Posterior cingulate gyrus (tissue), 11 donors: ENCODE results near the gene BRIP1.
"Not testable (repeated sequence)": the region's sequence is repeated elsewhere in the genome, so short reads cannot be mapped to it uniquely, and the experiment has no call there.

Experiments used
- DNase-seq, 10 donors: peaks; one replicate each; pipeline versions ENCODE4 v3.0.0 to v3.0.0-alpha.2; 2020 to 2021; ENCODE audit warnings: mixed read lengths in 3 of 10
- intact Hi-C: fragments of 100-400 bp; cut with DNase I; formaldehyde crosslinking; loops from one replicate; pipeline ENCODE4 v1.15.1; 2023

Gene BRIP1

DNA sequence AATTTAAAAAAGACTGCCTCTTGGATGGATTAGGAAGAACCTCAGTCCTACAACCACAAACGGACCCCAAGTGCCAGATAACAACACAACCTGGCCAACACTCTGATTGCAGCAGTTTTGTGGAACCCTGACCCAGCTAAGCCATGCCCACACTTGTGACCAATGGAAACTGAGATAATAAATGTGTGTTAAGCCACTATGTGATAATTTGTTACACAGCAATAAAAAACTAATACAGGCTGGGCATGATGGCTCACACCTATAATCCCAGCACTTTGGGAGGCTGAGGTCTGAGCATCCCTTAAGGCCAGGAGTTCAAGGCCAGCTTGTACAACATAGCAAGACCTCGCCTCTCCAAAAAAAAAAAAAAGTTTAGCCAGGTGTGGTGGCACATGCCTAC, 127.5 kb downstream of the BRIP1 start:
- intact Hi-C loops, result no loop called here
- no peak for DNase-seq

DNA sequence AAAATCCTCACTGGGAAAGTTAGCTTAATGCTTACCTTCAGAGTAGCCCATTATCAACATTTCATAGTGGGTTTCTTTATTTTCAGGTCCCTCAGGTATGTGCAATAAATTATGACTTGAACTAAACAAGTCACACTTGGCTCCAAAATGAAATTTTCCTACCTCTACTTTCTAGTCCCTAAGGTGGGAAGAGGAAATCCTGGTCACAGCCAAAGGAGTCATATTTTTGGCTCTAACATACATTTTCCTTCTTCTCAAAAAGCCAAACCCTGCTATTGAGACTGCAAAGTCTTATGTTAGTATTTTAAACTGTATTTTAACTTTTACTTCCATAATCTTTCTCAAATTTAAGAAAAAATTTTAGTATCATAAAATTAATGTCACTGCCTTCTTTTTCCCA, 128.9 kb downstream of the BRIP1 start:
- intact Hi-C loops, result no loop called here
- DNase-seq, result no peak

DNA sequence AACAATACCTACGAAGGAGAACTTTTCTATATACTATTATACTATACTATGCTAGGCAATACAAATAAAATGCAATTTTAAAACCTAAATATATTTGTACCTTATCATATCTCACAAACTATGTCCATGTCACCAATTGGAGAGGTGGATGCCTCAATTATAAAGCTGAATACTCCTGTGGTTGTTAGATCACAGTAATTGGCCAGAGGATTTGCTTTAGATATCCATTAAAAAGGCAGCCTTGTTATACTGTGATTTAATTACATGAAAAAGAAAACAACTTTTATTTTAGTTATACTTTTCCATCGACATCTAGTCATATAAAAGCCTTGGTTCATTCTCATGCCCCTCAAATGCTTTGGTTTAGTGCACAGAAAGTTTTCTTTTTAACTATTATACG, 129.3 kb downstream of the BRIP1 start:
- DNase-seq, result no peak
- intact Hi-C loops, result no loop called here

DNA sequence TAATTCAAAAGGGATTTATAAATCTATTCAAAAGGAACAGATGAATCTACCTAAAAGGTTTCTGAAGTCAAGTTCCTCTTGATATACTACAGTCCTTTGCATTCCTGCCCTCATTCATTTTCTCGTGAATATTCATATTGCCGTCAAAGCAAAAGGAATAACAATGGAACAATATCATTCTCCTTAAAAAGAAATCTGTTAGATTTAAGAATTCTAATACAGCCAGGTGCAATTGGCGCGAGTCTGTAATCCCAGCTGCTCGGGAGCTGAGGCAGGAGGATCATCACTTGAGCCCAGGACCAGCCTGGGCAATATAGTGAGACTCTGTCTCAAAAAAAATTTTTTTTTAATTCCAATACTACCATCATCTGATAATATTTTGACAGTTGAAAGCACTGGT, 130.3 kb downstream of the BRIP1 start:
- no peak for DNase-seq
- intact Hi-C loops, result no loop called here

DNA sequence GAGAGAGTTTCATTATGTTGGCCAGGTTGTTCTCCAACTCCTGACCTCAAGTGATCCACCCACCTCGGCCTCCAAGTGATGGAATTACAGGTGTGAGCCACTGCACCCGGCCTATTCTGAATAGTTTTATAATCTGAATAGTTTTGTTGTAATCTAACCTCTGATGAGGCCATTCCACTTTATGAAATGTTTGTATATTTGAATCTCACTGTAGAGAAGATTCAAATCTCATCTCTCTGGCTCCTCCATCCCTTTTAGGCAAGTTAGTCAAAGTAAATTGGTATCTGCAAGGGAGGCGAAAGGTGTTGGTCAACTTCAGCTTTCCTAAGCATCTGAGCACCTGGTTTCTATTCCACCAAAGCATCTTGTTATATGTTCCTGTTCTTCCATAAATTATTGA, 131.2 kb downstream of the BRIP1 start:
- DNase-seq, result no peak
- intact Hi-C loops, result no loop called here

DNA sequence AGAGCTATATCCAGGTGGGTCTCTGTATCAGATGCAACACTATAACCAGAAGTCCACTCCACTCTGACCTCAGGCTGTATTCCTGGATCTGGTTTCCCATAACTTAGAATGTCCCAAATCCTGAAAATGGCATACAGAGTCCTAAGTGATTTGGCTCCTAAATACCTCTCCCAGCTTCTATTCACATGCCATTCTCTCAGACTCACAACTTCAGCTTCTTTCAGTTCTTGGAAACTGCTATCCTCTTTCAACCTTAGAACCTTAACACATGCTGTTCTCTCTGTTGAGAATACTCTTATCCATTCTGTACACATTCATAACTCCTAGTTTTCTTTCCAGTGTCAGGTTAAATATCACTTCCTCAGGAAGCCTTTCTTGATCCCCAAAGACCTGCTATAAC, 132.0 kb downstream of the BRIP1 start:
- intact Hi-C loops, result no loop called here
- no peak for DNase-seq

DNA sequence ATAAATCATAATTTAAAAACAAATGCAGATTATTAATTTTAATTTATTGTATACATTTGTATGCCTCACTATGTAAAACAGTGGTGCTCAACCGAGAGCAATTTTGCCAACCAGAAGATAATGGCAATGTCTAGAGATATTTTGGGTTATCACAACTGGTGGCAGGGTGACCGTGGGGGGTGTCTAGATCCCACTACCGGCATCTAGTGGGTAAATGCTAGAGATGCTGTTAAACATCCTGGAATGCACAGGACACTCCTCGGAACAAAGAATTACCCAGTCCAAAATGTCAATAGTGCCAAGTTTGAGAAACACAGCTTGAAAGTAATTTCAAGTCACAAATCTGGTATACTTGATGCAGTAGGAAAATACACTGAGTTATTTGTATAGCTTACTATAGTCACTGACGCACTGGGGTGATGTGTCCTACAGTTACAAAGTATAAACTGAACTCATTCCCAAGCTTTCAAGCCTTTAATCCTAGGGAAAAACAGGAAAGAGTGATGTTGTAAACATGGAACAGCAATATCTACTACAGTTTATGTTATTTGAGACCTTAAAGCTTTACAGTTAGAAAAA, 133.5 kb downstream of the BRIP1 start:
- no peak for DNase-seq
- intact Hi-C loops, result no loop called here

DNA sequence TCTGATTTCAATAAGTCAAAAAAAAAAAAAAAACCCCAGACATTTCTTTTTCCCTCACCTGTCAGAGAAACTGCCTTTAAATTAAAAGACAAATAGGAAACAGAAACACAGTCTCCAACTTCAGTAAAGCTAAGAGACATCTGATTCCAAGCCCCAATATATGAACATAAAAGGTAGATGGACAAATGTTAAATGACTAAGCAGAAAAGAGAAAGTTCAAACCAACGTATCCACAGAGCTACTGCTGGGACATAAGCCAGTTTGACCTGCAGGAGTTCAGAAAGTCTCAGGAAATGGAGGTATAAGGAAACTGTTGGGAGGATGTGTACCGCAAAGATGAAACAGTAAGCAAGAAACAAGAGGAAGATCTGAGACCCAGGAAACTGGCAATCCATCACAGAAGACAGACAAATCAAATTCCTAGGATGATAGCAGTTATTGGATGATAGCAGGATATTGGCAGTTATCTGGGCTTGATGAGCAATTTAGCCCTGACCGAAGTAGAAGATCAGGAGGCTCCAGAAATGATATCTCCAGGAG, 135.0 kb downstream of the BRIP1 start:
- intact Hi-C loops, result no loop called here
- no peak for DNase-seq

DNA sequence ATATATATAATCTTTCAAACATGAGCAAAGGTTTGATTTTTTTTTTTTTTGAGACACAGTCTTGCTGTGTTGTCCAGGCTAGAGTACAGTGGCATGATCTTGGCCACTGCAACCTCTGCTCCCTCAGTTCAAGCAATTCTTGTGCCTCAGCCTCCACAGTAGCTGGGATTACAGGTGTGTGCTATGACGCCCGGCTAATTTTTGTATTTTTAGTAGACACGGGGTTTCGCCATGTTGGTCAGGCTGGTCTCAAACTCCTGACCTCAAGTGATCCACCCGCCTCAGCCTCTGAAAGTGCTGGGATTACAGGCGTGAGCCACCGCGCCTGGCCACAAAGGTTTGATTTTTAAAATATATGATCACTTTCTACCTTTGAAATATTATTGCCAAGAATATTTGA, 135.5 kb downstream of the BRIP1 start:
- DNase-seq, result peak in 1 of 10 donors; percentile 35
- intact Hi-C loops, result not testable (repeated sequence)

DNA sequence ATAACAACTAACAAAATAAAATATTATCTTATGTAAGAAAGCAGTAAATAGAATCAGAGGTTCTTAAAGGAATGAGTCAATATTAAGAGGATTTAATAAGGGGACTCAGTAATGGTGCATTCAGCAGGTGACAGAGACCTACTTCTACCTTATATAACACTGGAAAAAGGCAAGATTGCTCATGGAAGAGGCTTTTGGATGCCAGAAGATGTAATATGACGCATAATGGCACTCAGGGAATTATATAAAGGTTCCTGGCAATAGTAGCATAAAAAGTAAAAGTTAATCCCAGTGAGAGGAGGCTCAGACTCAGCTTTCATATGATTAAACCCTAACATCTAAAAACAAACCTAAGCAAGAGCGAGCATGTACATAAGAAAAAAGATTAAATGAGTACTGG, 136.4 kb downstream of the BRIP1 start:
- intact Hi-C loops, result no loop called here
- DNase-seq, result no peak

DNA sequence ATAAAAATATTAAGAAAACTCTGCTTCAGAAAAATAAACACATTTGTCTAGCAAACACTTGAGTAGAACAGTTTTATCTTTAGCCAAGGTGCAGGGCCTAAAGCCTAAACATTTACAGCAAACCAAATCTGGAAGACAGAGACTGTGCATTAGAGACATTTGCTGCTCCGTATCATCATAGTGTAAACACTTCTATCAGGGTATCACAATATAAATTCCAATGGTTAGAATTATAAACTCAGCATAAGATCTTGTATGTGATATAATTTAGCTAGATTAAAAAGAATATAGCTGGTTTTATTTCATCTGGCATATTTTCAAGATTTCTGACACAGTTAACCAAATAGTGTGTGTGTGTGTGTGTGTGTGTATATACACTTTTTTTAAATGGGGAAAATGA, 138.6 kb downstream of the BRIP1 start:
- no peak for DNase-seq
- intact Hi-C loops, result no loop called here

DNA sequence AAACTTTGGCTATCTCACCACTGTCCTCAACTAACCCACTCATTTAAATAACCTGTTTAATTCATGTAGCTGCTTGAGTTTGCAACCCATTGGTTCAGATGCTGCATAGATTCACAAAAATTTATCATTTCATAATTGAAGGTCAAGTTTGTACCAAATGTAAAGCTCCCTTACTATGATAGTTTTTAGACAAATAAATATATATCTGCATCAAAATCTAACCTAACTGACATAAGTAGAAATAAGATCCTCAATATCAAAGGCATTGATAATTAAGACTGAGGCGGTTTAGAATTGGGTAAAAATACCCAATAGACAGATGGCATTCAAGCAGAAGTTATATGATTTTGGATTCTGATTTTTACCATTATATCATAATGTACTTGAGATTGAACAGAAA, 139.4 kb downstream of the BRIP1 start:
- no peak for DNase-seq
- intact Hi-C loops, result no loop called here

DNA sequence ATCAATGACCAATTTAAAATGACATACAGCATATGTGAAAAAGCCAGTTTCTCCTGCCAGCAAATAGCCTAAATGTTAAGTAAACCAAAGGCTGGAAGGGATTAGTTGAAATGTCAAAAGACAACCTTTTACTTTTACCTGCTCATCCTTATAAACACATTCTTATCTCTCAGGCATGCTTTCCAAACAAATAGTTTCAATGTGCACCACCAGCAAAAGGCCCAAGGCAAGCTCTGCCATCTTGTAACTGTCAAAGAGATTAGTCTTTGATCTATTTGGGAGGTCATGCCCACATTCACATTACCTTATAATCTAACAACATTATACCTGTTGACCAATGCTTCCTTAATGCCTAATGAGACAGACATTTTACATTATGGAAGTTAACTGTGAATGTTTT, 140.1 kb downstream of the BRIP1 start:
- DNase-seq, result no peak
- intact Hi-C loops, result no loop called here

DNA sequence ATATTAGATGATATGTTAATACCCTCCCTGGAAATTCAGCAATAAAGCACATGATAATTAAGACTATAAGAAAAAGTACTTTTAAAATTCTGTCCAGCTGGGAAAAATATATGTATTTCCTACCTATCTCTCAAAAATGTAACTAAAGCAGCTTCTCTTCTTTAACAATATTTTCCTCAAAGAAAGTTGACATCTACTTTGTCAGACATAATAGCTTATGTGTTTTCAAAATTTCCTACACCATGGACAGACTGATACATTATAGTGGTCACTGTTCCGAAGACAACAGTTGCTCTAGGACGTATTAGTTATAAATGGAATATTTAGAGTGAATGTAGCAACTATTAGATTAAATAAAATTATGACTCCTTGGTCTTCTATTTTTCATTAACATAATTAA, 140.9 kb downstream of the BRIP1 start:
- intact Hi-C loops, result no loop called here
- no peak for DNase-seq

DNA sequence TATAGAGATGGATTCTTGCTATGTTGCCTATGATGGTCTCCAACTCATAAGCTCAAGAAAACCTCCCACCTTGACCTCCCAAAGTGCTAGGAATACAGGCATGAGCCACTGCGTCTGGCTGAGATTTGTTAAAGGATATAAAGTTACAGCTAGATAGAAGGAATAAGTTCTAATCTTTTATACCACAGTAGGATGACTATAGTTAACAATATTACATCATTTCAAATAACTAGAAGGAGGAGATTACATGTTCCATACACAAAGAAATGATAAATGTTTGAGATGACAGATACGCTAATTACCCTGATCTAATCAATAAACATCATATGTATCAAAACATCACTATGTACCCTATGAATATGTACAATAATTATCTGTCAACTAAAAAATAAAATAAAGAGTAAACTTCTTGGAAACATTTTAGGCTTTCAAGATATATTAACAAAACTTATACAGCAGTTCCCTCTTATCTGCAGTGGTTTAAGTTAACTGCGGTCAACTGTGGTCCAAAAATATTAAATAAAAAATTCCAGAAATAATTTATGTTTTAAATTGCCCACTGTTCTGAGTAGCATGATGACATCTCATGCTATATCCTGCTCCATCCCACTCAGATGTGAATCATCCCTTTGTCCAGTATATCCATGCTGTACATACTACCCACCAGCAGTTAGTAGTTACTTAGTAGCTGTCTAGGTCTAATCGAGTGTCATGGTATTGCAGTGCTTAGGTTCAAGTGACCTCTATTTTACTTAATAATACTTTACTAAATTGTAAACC, 143.1 kb downstream of the BRIP1 start:
- no peak for DNase-seq
- intact Hi-C loops, result no loop called here

DNA sequence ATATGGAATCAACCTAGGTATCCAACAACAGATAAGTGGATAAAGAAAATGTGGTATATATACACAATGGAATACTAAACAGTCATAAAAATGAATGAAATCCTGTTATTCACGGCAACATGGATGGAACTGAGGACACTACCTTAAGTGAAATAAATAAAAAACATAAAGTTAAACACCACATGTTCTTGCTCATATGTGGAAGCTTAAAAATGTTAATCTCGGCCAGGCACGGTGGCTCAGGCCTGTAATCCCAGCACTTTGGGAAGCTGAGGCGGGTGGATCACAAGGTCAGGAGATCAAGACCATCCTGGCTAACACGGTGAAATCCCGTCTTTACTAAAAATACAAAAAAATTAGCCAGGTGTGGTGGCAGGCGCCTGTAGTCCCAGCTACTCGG, 144.1 kb downstream of the BRIP1 start:
- DNase-seq, intact Hi-C loops: not testable (repeated sequence)

DNA sequence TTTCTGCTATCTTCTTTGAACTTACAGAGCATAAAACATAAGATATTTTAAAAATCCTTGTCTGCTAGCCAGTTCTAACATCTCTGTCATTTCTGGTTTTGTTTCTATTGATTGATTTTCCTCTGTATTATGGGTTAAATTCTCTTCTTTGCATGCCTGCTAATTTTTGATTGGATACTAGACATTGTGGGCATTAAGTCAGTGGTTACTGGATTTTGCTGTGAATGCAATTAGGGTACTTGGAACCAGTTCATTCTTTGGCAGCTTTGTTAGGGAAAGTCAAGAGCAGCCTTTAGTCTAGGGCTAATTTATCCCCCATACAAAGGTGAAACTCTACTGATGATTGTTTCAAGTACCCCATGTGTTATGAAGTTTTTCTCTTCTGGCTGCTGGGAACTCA, 145.3 kb downstream of the BRIP1 start:
- intact Hi-C loops, result no loop called here

DNA sequence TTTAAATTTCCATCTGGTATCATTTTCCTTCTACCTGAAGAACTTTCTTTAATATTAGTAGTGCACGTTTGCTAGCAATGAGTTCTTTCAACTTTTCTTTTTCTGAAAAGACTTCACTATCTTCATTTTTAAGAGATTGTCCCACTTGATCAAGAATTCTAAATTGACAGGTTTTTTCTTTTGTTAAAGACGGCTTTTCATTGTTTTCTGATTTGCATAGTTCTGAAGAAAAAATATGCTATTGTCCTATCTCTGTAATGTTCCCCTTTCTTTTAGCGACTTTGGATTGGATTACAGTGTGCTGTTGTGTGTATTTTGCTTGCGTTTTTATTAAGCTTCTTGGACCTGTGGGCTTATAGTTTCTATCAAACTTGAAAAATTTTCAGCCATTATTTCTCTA, 146.0 kb downstream of the BRIP1 start:
- intact Hi-C loops, result no loop called here
- DNase-seq, result no peak

More for the DNA sequence above, 145.3 kb downstream of the BRIP1 start:
- no peak for DNase-seq

DNA sequence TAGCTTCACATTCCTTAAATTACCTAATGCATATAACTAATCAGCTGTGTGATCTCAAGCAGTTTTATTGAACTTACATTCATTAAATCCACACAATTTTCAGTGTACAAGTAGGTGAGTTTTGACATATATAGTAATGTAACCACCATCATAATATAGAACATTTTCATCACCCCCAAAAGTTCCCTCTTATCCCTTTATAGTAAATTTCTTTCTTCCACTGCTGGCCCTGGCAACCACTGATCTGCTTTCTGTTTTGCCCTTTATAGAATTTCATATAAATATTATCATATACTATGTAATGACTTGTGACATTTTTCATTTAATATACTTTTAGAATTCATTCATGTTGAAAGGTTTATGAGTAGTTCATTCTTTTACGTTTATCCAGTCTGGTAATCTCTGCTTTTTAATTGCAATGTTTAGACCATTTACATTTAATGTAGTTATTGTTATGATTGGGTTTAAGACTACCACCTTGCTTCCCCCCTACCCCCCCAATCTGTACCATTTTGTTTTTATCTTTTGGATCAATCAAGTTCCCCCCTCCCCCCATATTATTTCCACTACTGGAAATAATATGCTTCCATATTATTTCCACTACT, 147.0 kb downstream of the BRIP1 start:
- DNase-seq, result no peak
- intact Hi-C loops, result no loop called here

DNA sequence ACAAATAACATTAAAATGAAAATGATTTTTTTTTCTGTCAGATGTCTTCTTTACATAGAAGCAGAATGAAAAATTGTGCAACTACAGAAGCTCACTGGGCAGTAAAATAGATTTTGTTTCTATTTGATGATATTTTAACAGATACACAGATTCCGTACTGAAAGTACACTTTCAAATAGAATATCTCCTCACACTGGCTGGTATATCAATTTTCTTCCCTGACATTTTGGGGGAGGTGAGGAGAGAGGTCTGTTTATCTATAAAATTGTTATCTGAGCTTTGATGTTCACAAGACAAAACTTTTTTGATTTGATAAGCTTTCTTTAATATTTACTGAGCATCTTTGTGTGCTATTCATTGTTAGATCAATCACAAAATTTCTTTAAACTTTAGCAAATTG, 148.0 kb downstream of the BRIP1 start:
- intact Hi-C loops, result no loop called here

DNA sequence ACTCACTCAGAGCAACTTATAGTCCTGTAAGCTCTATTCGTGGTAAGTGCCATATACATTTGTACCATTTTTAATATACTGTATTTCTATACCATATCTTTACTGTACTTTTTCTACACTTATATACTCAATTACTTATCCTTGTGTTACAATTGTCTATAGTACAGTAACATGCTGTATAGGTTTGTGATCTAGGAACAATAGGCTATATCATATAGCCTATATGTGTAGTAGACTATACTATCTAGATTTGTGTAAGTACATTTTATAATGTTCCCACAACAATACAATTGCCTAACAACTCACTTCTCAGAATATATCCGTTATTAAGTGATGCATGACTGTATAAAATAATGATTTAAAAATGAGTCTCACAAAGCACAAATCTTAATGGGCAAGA, 149.0 kb downstream of the BRIP1 start:
- intact Hi-C loops, result no loop called here
- DNase-seq, result no peak

More for the DNA sequence above, 148.0 kb downstream of the BRIP1 start:
- DNase-seq, result no peak

DNA sequence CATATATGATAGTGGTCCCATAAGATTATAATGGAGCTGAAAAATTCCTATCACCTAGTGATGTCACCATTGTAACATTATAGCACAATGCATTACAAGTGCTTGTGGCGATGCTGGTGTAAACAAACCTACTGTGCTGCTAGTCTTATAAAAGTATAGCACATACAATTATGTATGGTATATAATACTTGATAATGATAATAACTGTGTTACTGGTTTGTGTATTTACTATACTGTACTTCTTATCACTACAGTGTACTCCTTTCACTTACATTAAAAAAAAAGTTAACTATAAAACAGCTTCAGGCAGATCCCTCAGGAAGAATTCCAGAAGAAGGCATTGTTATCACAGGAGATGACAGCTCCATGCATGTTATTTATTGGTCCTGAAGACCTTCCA, 150.3 kb downstream of the BRIP1 start:
- no peak for DNase-seq
- intact Hi-C loops, result no loop called here
